Breast epithelium (tissue), 3 donors: ENCODE measurements around the gene GLRA1.

Experiments used
- POLR2A ChIP-seq: fragments of 450-650 bp; IDR thresholded peaks from one replicate; pipeline ENCODE4 v1.6.1; 2016; ENCODE audit warnings: antibody characterized with exemption, mild to moderate bottlenecking, moderate library complexity
- TF ChIP-seq, protein P1 (sequence below), 3 donors: fragments of 450-650 bp; IDR thresholded peaks; one replicate each; pipeline ENCODE4 v1.5.1; 2016 to 2017; ENCODE audit warnings: antibody characterized with exemption in 3 of 3, mild to moderate bottlenecking in 3 of 3, moderate library complexity in 3 of 3

DNA sequence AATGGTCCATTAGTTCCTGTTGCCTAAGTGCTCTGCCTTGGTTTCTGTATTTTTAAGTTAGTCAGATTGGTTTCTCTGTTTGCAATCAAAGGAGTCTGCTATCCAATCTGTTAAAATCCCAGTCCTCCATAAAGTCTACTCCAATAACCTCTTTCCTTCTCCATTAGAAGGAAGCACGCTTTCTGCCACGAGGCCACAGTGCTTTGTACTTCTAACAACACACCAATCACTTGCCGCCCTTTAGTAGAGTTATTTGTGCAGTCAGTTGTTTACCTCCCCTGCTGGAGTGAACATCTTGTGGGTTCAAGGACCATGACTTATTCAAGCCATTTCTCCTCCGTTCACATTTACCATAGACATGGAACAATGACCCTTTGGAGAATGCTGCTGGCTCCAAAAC is 69.0 kb downstream of the GLRA1 start:
- TF ChIP-seq, protein P1, sequence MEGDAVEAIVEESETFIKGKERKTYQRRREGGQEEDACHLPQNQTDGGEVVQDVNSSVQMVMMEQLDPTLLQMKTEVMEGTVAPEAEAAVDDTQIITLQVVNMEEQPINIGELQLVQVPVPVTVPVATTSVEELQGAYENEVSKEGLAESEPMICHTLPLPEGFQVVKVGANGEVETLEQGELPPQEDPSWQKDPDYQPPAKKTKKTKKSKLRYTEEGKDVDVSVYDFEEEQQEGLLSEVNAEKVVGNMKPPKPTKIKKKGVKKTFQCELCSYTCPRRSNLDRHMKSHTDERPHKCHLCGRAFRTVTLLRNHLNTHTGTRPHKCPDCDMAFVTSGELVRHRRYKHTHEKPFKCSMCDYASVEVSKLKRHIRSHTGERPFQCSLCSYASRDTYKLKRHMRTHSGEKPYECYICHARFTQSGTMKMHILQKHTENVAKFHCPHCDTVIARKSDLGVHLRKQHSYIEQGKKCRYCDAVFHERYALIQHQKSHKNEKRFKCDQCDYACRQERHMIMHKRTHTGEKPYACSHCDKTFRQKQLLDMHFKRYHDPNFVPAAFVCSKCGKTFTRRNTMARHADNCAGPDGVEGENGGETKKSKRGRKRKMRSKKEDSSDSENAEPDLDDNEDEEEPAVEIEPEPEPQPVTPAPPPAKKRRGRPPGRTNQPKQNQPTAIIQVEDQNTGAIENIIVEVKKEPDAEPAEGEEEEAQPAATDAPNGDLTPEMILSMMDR (IDR thresholded peaks at IDR 0.05), result no peak
- TF ChIP-seq POLR2A, result no peak
